GM12878 (cell line): ENCODE data around the gene LIX1. TPM values are rescaled to one million over a fixed set of nuclear protein-coding genes. Genes with fewer than 3 reads are reported as not detected.

Source experiments
- ATF2 ChIP-seq: IDR thresholded peaks from 2 replicates; pipeline ENCODE4 v1.6.1; 2012; ENCODE audit warnings: low read length, inconsistent platforms
- ATF3 ChIP-seq: IDR thresholded peaks from 2 replicates; pipeline ENCODE4 v1.6.1; 2011; ENCODE audit warnings: low read depth, mild to moderate bottlenecking, low read length, moderate library complexity, borderline replicate concordance; ENCODE audit errors: extremely low read depth
- ATF7 ChIP-seq: fragments of 450-650 bp; IDR thresholded peaks from 2 replicates; pipeline ENCODE4 v1.6.1; 2016; ENCODE audit warnings: low read depth, mild to moderate bottlenecking
- BCL3 ChIP-seq: IDR thresholded peaks from 2 replicates; pipeline ENCODE4 v1.6.1; 2011; ENCODE audit warnings: borderline replicate concordance, low read depth, mild to moderate bottlenecking, moderate library complexity, low read length; ENCODE audit not compliant: insufficient read depth, poor library complexity, severe bottlenecking
- BHLHE40 ChIP-seq, 2 experiments: fragments of 450-650 bp in 1 of 2; IDR thresholded peaks; 2 replicates each; pipeline ENCODE4 v1.6.1; 2011 to 2017; ENCODE audit warnings: low read depth in 2 of 2, borderline replicate concordance in 1 of 2, improper control_type of control experiment in 1 of 2, low read length in 1 of 2, mild to moderate bottlenecking in 1 of 2
- BMI1 ChIP-seq: fragments of 450-650 bp; IDR thresholded peaks from 2 replicates; pipeline ENCODE4 v1.6.1; 2016; ENCODE audit warnings: mild to moderate bottlenecking, moderate library complexity, borderline replicate concordance
- CBFB ChIP-seq: IDR thresholded peaks from 2 replicates; pipeline ENCODE4 v1.6.1; 2016; ENCODE audit warnings: antibody characterized with exemption, low read depth
- CUX1 ChIP-seq: IDR thresholded peaks from 2 replicates; pipeline ENCODE4 v1.6.1; 2012; ENCODE audit warnings: improper control_type of control experiment, low read depth, low read length; ENCODE audit not compliant: insufficient replicate concordance
- EED ChIP-seq: sonication (generic); IDR thresholded peaks from 2 replicates; pipeline ENCODE4 v1.6.1; 2016; ENCODE audit warnings: antibody characterized with exemption, low read depth
- LARP7 ChIP-seq: fragments of 450-650 bp; IDR thresholded peaks from 2 replicates; pipeline ENCODE4 v1.6.1; 2017; ENCODE audit warnings: mild to moderate bottlenecking
- MEF2B ChIP-seq: fragments of 450-650 bp; IDR thresholded peaks from 2 replicates; pipeline ENCODE4 v1.6.1; 2018; ENCODE audit warnings: mild to moderate bottlenecking, moderate library complexity; ENCODE audit not compliant: partially characterized antibody, poor library complexity, severe bottlenecking
- MXI1 ChIP-seq: fragments of 150-350 bp; IDR thresholded peaks from 2 replicates; pipeline ENCODE4 v1.6.1; 2011; ENCODE audit warnings: low read depth, mild to moderate bottlenecking, inconsistent platforms, low read length, improper control_type of control experiment
- NFIC ChIP-seq: IDR thresholded peaks from 2 replicates; pipeline ENCODE4 v1.6.1; 2012; ENCODE audit warnings: low read depth, mild to moderate bottlenecking, inconsistent platforms, low read length, moderate library complexity
- NR2F1 ChIP-seq: fragments of 450-650 bp; conservative IDR thresholded peaks from 2 replicates; pipeline ENCODE4 v1.6.1; 2017; ENCODE audit warnings: mild to moderate bottlenecking
- RBBP5 ChIP-seq: fragments of 200-600 bp; sonication (generic); conservative IDR thresholded peaks from 2 replicates; pipeline ENCODE4 v1.6.1; 2016
- RCOR1 ChIP-seq: conservative IDR thresholded peaks from 2 replicates; pipeline ENCODE4 v1.6.1; 2012; ENCODE audit warnings: low read depth, low read length, improper control_type of control experiment
- RELA ChIP-seq: fragments of 450-650 bp; IDR thresholded peaks from 2 replicates; pipeline ENCODE4 v1.8.0; 2014; ENCODE audit warnings: borderline replicate concordance; ENCODE audit not compliant: partially characterized antibody
- SUZ12 ChIP-seq: fragments of 200-600 bp; sonication (generic); IDR thresholded peaks from one replicate; pipeline ENCODE4 v1.6.1; 2018; ENCODE audit warnings: antibody characterized with exemption, mild to moderate bottlenecking; ENCODE audit not compliant: unreplicated experiment
- YBX1 ChIP-seq: fragments of 450-650 bp; IDR thresholded peaks from 2 replicates; pipeline ENCODE4 v1.6.1; 2016; ENCODE audit warnings: antibody characterized with exemption
- YY1 ChIP-seq: IDR thresholded peaks from 2 replicates; pipeline ENCODE4 v1.6.1; 2011; ENCODE audit warnings: low read depth, mild to moderate bottlenecking, low read length
- ZBTB33 ChIP-seq: fragments of 450-650 bp; IDR thresholded peaks from 2 replicates; pipeline ENCODE4 v1.6.1; 2017; ENCODE audit warnings: mild to moderate bottlenecking
- ZNF24 ChIP-seq: fragments of 450-650 bp; IDR thresholded peaks from 2 replicates; pipeline ENCODE4 v1.6.1; 2017; ENCODE audit warnings: antibody characterized with exemption, mild to moderate bottlenecking
- polyA plus RNA-seq, 11 experiments: library from polyadenylated mRNA; depleted of rRNA in 4 of 11; unstranded in 6 of 11; stranded (reverse) in 5 of 11; fragments of >200 nt; fragmentation: Nextera tagmentation in 4 of 11; fragmentation: Illumina TruSeq in 1 of 11; extraction: Ambion mirVana in 4 of 11; extraction: Trizol in 1 of 11; gene quantifications; 1 replicate in 1 of 11; 2 replicates in 10 of 11; pipeline versions ENCODE4 v1.2.1 to v1.2.3, GENCODE V29; 2011 to 2016; ENCODE audit warnings: inconsistent platforms in 2 of 11, missing spikeins in 2 of 11, low read depth in 1 of 11
- total RNA-seq, 4 experiments: library from RNA; depleted of rRNA in 3 of 4; stranded (reverse); fragments of >200 nt in 3 of 4; fragmentation: Illumina TruSeq in 1 of 4; extraction: Trizol in 1 of 4; gene quantifications; 2 replicates each; pipeline versions ENCODE4 v1.2.1 to v1.2.3, GENCODE V29; 2013 to 2021

LIX1 gene
- total and polyA plus RNA-seq, 10 of the 15 experiments (the other 5 are each of a cell fraction or from before 2014, with no cell fraction given): 0.02 to 0.07 (median 0.04) TPM; not detected in 5

GRCh38 chr5:97095318-97095732 lies 47.1 kb downstream of the LIX1 start (continued):
- TF ChIP-seq NFIC (peak; percentile 77), RCOR1 (no peak), MEF2B (no peak), ZBTB33 (no peak), BHLHE40 (IDR thresholded peaks at IDR 0.05; ENCODE audit: borderline replicate concordance in 1 of 2, low read depth in 2 of 2, low read length in 1 of 2) (no peak), LARP7 (no peak), RELA (no peak), BCL3 (no peak), NR2F1 (no peak), EED (peak; percentile 66; the same call in 1 of the 2 replicates), SUZ12 (no peak), ATF2 (peak; percentile 45; the same call in 1 of the 2 replicates), RBBP5 (no peak), YBX1 (no peak), MXI1 (no peak), CBFB (no peak), BMI1 (no peak), YY1 (peak; percentile 1; the same call in 1 of the 2 replicates), ATF7 (peak; percentile 90; the same call in 1 of the 2 replicates), CUX1 (no peak), ZNF24 (no peak; the same call in none of the 2 replicates), ATF3 (no peak)
